RWPE1 (cell line): ENCODE data around the gene USF2.

ENCODE experiments used
- CTCF ChIA-PET: fragments of 350-600 bp; sonication (Branson Sonifier 250); formaldehyde crosslinking; extraction: SDS; loops from one replicate; lab custom pipeline; 2021; lab: Yijun Ruan, JAX
- POLR2A ChIA-PET: fragments of 400-600 bp; formaldehyde crosslinking; extraction: SDS; loops from one replicate; lab custom pipeline; 2020; ENCODE audit warnings: antibody characterized with exemption; ENCODE audit not compliant: low non-redundant PET; lab: Yijun Ruan, JAX
- DNase-seq: peaks from one replicate; pipeline ENCODE4 v3.0.0; 2012; ENCODE audit warnings: low spot score
- H3K27ac ChIP-seq: fragments of 450-650 bp; 2 replicates; pipeline ENCODE4 v1.5.1; 2017
- CTCF ChIP-seq: fragments of 450-650 bp; conservative IDR thresholded peaks from 2 replicates; pipeline ENCODE4 v1.5.1; 2017; ENCODE audit warnings: low read depth, mild to moderate bottlenecking

Gene USF2

GRCh38 chr19:35270381-35270811, 1.6 kb downstream of the USF2 start:
- POLR2A ChIA-PET = no interaction called here

GRCh38 chr19:35271546-35271945, 2.8 kb downstream of the USF2 start:
- DNase-seq = no peak
- no peak overlapping the region; the same call in 1 of the 2 replicates for H3K27ac ChIP-seq
- CTCF ChIA-PET = interaction anchor here (0.6 kb wide), 1 partner anchor 62 kb away, joined by 4 read pairs; no protein-coding TSS in a partner anchor
- POLR2A ChIA-PET = no interaction called here
- TF ChIP-seq CTCF = no peak

More at GRCh38 chr19:35270381-35270811, 1.6 kb downstream of the USF2 start:
- peak overlapping the region; percentile 95 for H3K27ac ChIP-seq
- no peak for DNase-seq
- CTCF ChIA-PET = interaction anchor here (0.7 kb wide), 1 partner anchor 142 kb away, joined by 3 read pairs; no protein-coding TSS in a partner anchor
- TF ChIP-seq CTCF = no peak

GRCh38 chr19:35272122-35272719, 3.5 kb downstream of the USF2 start:
- no peak overlapping the region for H3K27ac ChIP-seq
- TF ChIP-seq CTCF = no peak
- DNase-seq = no peak
- CTCF ChIA-PET = interaction anchor here (0.6 kb wide), 1 partner anchor 61 kb away, joined by 4 read pairs; no protein-coding TSS in a partner anchor
- POLR2A ChIA-PET = interaction anchor here (0.5 to 0.7 kb wide), 2 partner anchors 47 to 152 kb away, joined by 3 read pairs; no protein-coding TSS in a partner anchor

GRCh38 chr19:35272954-35273649, 4.3 kb downstream of the USF2 start:
- DNase-seq = no peak
- H3K27ac ChIP-seq = peak overlapping the region; percentile 44
- no peak for TF ChIP-seq CTCF
- POLR2A ChIA-PET = interaction anchor here (0.7 kb wide), 1 partner anchor 46 kb away, joined by 3 read pairs; no protein-coding TSS in a partner anchor
- CTCF ChIA-PET = interaction anchor here (0.5 kb wide), 1 partner anchor 201 kb away, joined by 5 read pairs; no protein-coding TSS in a partner anchor

- no peak for TF ChIP-seq CTCF
- ChIA-PET POLR2A (no interaction called here), CTCF (interaction anchor here (0.7 kb wide), 1 partner anchor 426 kb away, joined by 3 read pairs; no protein-coding TSS in a partner anchor)
Observed at GRCh38 chr19:35273686-35274259, 5.0 kb downstream of the USF2 start.

GRCh38 chr19:35274323-35274722, 5.6 kb downstream of the USF2 start:
- no peak for DNase-seq
- CTCF ChIA-PET = interaction anchor here (0.7 kb wide), 1 partner anchor 425 kb away, joined by 3 read pairs; no protein-coding TSS in a partner anchor
- POLR2A ChIA-PET = no interaction called here
- H3K27ac ChIP-seq = peak overlapping the region; percentile 44
- TF ChIP-seq CTCF = no peak

More at GRCh38 chr19:35273686-35274259, 5.0 kb downstream of the USF2 start:
- peak overlapping the region; percentile 44 for H3K27ac ChIP-seq
- DNase-seq = no peak
